WERI-Rb-1 (cell line): Measurements from ENCODE around the gene CASP10.

Source experiments
- DNase-seq: peaks from one replicate; pipeline ENCODE4 v3.0.0-alpha.2; 2020
- H3K27ac ChIP-seq: fragments of 250-450 bp; sonication (Bioruptor Pico); 2 replicates; pipeline ENCODE4 v1.5.1; 2020; ENCODE audit warnings: mild to moderate bottlenecking, moderate library complexity
- H3K27me3 ChIP-seq: fragments of 250-450 bp; sonication (Bioruptor Pico); 2 replicates; pipeline ENCODE4 v1.5.1; 2021; ENCODE audit warnings: mild to moderate bottlenecking, low read depth, moderate library complexity; ENCODE audit not compliant: insufficient read depth, severe bottlenecking
- H3K36me3 ChIP-seq: fragments of 250-450 bp; sonication (Bioruptor Pico); 2 replicates; pipeline ENCODE4 v1.5.1; 2020; ENCODE audit warnings: mild to moderate bottlenecking, moderate library complexity
- H3K4me3 ChIP-seq: 2 replicates; pipeline ENCODE4 v1.5.1; 2011; ENCODE audit warnings: low read depth, mild to moderate bottlenecking, control low read depth, low read length
- H3K9me3 ChIP-seq: fragments of 250-450 bp; sonication (Bioruptor Pico); 2 replicates; pipeline ENCODE4 v1.5.1; 2021; ENCODE audit warnings: mild to moderate bottlenecking, moderate library complexity; ENCODE audit not compliant: severe bottlenecking
- CTCF ChIP-seq: IDR thresholded peaks from 2 replicates; pipeline ENCODE4 v1.5.1; 2011; ENCODE audit warnings: low read depth, mild to moderate bottlenecking, control low read depth, inconsistent platforms, low read length

Gene CASP10

GRCh38 chr2:201257956-201258665 lies 75.2 kb downstream of the CASP10 start:
- Histone ChIP-seq H3K27me3 (no peaks in the 10 kb centered on the region), H3K27ac (no peak overlapping the region), H3K4me3 (no peak overlapping the region), H3K9me3 (no peaks in the 10 kb centered on the region), H3K36me3 (no peaks in the 10 kb centered on the region)
- TF ChIP-seq CTCF, result no peak
- no peak for DNase-seq

GRCh38 chr2:201258666-201259615 lies 76.0 kb downstream of the CASP10 start:
- Histone ChIP-seq H3K36me3 (no peaks in the 10 kb centered on the region), H3K27ac (no peak overlapping the region), H3K27me3 (no peaks in the 10 kb centered on the region), H3K4me3 (no peak overlapping the region), H3K9me3 (no peaks in the 10 kb centered on the region)
- TF ChIP-seq CTCF, result no peak
- no peak for DNase-seq

DNA sequence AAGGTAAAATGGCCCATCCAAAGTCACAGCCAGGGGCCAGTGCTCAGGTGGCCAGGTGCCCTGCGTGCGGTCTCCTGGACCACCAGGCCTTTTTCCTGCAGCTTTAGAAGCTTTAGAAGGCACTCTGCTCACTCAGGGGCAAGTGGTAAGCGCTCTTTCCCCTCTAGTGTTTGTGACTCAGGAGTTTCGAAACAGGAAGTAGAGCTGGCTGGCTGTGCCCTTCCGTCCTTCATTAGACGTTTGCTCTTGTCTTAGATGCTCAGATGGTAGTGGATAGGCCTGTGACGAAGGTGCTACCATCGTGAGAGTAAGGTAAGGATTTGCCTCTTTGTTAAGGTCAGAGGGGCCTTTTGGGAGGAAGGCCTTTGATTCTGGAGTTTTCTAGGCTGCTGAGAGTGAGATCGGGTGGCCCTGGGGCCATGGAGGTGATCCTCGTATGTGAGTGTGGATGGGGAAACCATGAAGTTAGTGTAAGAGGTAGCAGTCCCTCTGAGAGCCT lies 77.4 kb downstream of the CASP10 start, which contains the start of gene CASP8:
TSS of gene CASP8 (plus strand) at position 235 of the 499 bp plus-strand sequence. CDS start 5,951 bp downstream, outside the sequence.
- H3K4me3 ChIP-seq, result no peak within 1 kb of the TSS
- no peaks in the 10 kb centered on the region for H3K36me3 ChIP-seq
- no peaks in the 10 kb centered on the region for H3K27me3 ChIP-seq
- H3K9me3 ChIP-seq, result no peaks in the 10 kb centered on the region
- no peak for DNase-seq
- H3K27ac ChIP-seq, result no peak within 1 kb of the TSS
- no peak for TF ChIP-seq CTCF

GRCh38 chr2:201261471-201261870 lies 78.5 kb downstream of the CASP10 start:
- Histone ChIP-seq H3K27me3 (no peaks in the 10 kb centered on the region), H3K4me3 (no peak overlapping the region), H3K36me3 (no peaks in the 10 kb centered on the region), H3K27ac (no peak overlapping the region), H3K9me3 (no peaks in the 10 kb centered on the region)
- TF ChIP-seq CTCF, result no peak
- no peak for DNase-seq

DNA sequence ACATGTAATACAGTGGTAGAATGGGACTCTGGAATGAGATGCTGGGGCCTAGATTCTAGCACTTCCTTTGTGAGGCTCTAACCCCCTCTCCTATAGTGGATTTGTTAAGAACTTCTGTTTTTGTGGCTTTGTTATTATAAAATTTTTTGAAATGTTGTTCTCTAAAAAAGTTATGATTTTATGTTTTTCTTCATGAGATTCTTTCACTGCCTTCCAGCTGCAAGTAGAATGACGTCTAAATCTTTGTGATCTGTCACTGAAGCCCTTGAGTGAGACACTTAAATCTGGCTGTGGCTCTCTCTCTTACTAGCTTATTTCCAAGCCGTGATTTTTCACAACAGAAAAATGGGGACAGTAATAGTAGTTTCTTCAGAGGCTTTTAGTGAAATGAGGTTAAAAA lies 79.0 kb downstream of the CASP10 start:
- no peak for DNase-seq
- no peak overlapping the region for H3K4me3 ChIP-seq

More for the DNA sequence above, 79.0 kb downstream of the CASP10 start:
- H3K36me3 ChIP-seq, result no peaks in the 10 kb centered on the region
- H3K27me3 ChIP-seq, result no peaks in the 10 kb centered on the region
- H3K9me3 ChIP-seq, result no peaks in the 10 kb centered on the region
- H3K27ac ChIP-seq, result no peak overlapping the region
- no peak for TF ChIP-seq CTCF
